ENCODE data around the gene RUBCN. TPM values are rescaled to one million over a fixed set of nuclear protein-coding genes. Genes with fewer than 3 reads are reported as not detected.
"Not testable (repeated sequence)": the region's sequence is repeated elsewhere in the genome, so short reads cannot be mapped to it uniquely, and the experiment has no call there.

RUBCN gene
- total and polyA plus RNA-seq, 7 donors: 2.4 to 41.8 (median 35.2) TPM

GRCh38 chr3:197714251-197714650, 22.5 kb downstream of the RUBCN start:
- DNase-seq: no peak
- Histone ChIP-seq H3K27ac (peak overlapping the region in 3 of 4 donors; percentile 86 to 89 (median 88)), H3K27me3 (no peaks in the 10 kb centered on the region), H3K36me3 (peaks cover 0 to 28% (median 8%) of the 10 kb centered on the region in 4 donors), H3K9me3 (no peaks in the 10 kb centered on the region), H3K4me1 (peaks cover 0 to 23% (median 18%) of the 10 kb centered on the region in 4 donors), H3K4me3 (no peak overlapping the region)
- no peak for TF ChIP-seq EP300 (IDR thresholded peaks at IDR 0.05)
- no peak for TF ChIP-seq POLR2AphosphoS5 (IDR thresholded peaks at IDR 0.05)
- TF ChIP-seq CTCF (IDR thresholded peaks at IDR 0.05): no peak
- no peak for TF ChIP-seq POLR2A (IDR thresholded peaks at IDR 0.05)
- intact Hi-C loops (cut with DNase I): no loop called here
- 96 to 97% methylated on average over 4 of the region's 4 CpGs for WGBS, 2 donors

- 79 to 90% methylated on average over 4 of the region's 4 CpGs for WGBS, 2 donors
- Histone ChIP-seq H3K9me3 (no peaks in the 10 kb centered on the region), H3K4me3 (no peak overlapping the region), H3K36me3 (peaks cover 0 to 28% (median 8%) of the 10 kb centered on the region in 4 donors), H3K27me3 (no peaks in the 10 kb centered on the region), H3K27ac (peak overlapping the region; percentile 82 to 89 (median 87)), H3K4me1 (peaks cover 0 to 23% (median 16%) of the 10 kb centered on the region in 4 donors)
- TF ChIP-seq CTCF (IDR thresholded peaks at IDR 0.05) (no peak), POLR2AphosphoS5 (IDR thresholded peaks at IDR 0.05) (peak in 1 of 4 donors; percentile 29), EP300 (IDR thresholded peaks at IDR 0.05) (peak in 1 of 4 donors; percentile 9)
- no peak for DNase-seq
- intact Hi-C loops (cut with DNase I): no loop called here
These were observed 23.3 kb downstream of the RUBCN start for GRCh38 chr3:197713477-197713822.

GRCh38 chr3:197711973-197712707, 24.6 kb downstream of the RUBCN start:
- DNase-seq: peak; percentile 96
- Histone ChIP-seq H3K27ac (peak overlapping the region; percentile 82 to 89 (median 87)), H3K27me3 (no peaks in the 10 kb centered on the region), H3K4me1 (peaks cover 0 to 23% (median 16%) of the 10 kb centered on the region in 4 donors), H3K9me3 (no peaks in the 10 kb centered on the region), H3K36me3 (peaks cover 0 to 20% (median 5%) of the 10 kb centered on the region in 4 donors), H3K4me3 (peak overlapping the region; percentile 9 to 47 (median 36))
- 27 to 71% methylated on average over 9 of the region's 9 CpGs for WGBS, 2 donors
- intact Hi-C loops (cut with DNase I): no loop called here
- TF ChIP-seq CTCF (IDR thresholded peaks at IDR 0.05) (no peak), POLR2AphosphoS5 (IDR thresholded peaks at IDR 0.05) (peak; percentile 72 to 91 (median 78)), EP300 (IDR thresholded peaks at IDR 0.05) (peak in 3 of 4 donors; percentile 35 to 90 (median 79)), POLR2A (IDR thresholded peaks at IDR 0.05) (peak in 1 of 2 donors; percentile 42)

GRCh38 chr3:197710965-197711364, 25.7 kb downstream of the RUBCN start:
- Histone ChIP-seq H3K27ac (peak overlapping the region; percentile 82 to 89 (median 87)), H3K36me3 (peaks cover 0 to 15% (median 2%) of the 10 kb centered on the region in 4 donors), H3K4me1 (peaks cover 0 to 23% (median 16%) of the 10 kb centered on the region in 4 donors)
- WGBS, 2 donors: 91 to 92% methylated on average over 5 of the region's 5 CpGs
- H3K4me3 ChIP-seq; DNase-seq; intact Hi-C loops (cut with DNase I); H3K27me3 ChIP-seq; H3K9me3 ChIP-seq: not testable (repeated sequence)

GRCh38 chr3:197709135-197709534, 27.6 kb downstream of the RUBCN start:
- TF ChIP-seq CTCF (IDR thresholded peaks at IDR 0.05) (no peak), EP300 (IDR thresholded peaks at IDR 0.05) (no peak), POLR2A (IDR thresholded peaks at IDR 0.05) (no peak), POLR2AphosphoS5 (IDR thresholded peaks at IDR 0.05) (no peak)
- H3K27me3 ChIP-seq: no peaks in the 10 kb centered on the region
- H3K4me1 ChIP-seq: peaks cover 0 to 23% (median 16%) of the 10 kb centered on the region in 4 donors
- 80 to 95% methylated on average over 9 of the region's 9 CpGs for whole genome bisulfite sequencing, 2 donors
- intact Hi-C loops (cut with DNase I): no loop called here
- peaks cover 5 to 18% (median 11%) of the 10 kb centered on the region in 4 donors for H3K36me3 ChIP-seq
- no peak overlapping the region for H3K27ac ChIP-seq
- H3K4me3 ChIP-seq: no peak overlapping the region
- H3K9me3 ChIP-seq: no peaks in the 10 kb centered on the region
- no peak for DNase-seq
